ENCODE results near the gene KLHL9.

KLHL9 gene

GRCh38 chr9:21316860-21317259 is 18.3 kb downstream of the KLHL9 start:
- no peak for DNase-seq

- no peak for DNase-seq
Observed at GRCh38 chr9:21316032-21316842, 19.0 kb downstream of the KLHL9 start.

GRCh38 chr9:21314152-21314551 is 21.1 kb downstream of the KLHL9 start:
- DNase-seq: no peak

GRCh38 chr9:21311889-21312288 is 23.3 kb downstream of the KLHL9 start:
- DNase-seq: no peak

- DNase-seq: no peak
Observed at GRCh38 chr9:21305213-21305612, 30.0 kb downstream of the KLHL9 start, which contains the start of gene IFNA5. TSS of gene IFNA5 (minus strand) at chr9:21305313. CDS start at chr9:21305256, 57 bp downstream.

GRCh38 chr9:21295992-21296391 is 39.2 kb downstream of the KLHL9 start:
- DNase-seq: no peak

GRCh38 chr9:21294904-21295538 is 40.2 kb downstream of the KLHL9 start:
- DNase-seq: no peak

- DNase-seq: no peak
Observed at GRCh38 chr9:21294364-21294774, 40.8 kb downstream of the KLHL9 start.

- DNase-seq: no peak
Observed at GRCh38 chr9:21289848-21290247, 45.4 kb downstream of the KLHL9 start.

GRCh38 chr9:21287280-21287679 is 47.9 kb downstream of the KLHL9 start:
- DNase-seq: no peak

GRCh38 chr9:21286659-21287058 is 48.5 kb downstream of the KLHL9 start:
- DNase-seq: no peak

- DNase-seq: no peak
Observed at GRCh38 chr9:21286099-21286498, 49.1 kb downstream of the KLHL9 start.

GRCh38 chr9:21281275-21281674 is 53.9 kb downstream of the KLHL9 start:
- no peak for DNase-seq

Data from central memory CD4-positive, alpha-beta T cell (primary cell).